ENCODE data around the gene SEMA6B. TPM values are rescaled to one million over a fixed set of nuclear protein-coding genes. Genes with fewer than 3 reads are reported as not detected.
A peak's percentile ranks its signal among the peaks of the same experiment; 100 is the strongest.

Gene SEMA6B
- total RNA-seq, 2 donors from 2014 or later, result 28.9 to 67.8 TPM

DNA sequence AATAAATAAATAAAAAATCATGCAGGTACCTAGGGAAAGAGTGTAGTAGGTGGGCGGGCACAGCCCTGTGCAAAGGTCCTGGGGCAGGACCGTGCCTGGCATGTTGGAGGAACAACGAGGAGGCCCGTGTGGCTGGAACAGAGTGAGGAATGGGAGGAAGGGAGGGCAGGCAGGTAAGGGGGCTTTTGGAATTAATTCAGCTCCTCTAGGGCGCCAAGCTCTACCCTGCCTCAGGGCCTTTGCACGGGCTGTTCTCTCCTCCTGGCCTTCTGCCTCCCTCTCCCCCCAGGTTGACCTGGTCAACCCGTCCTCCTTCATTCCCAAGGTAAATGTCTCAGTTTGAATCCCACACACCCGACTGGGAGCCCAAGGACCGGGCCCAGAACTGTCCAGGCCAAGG lies 31.1 kb upstream of the SEMA6B start:
- no peak for DNase-seq
- Histone ChIP-seq H3K9ac (ENCODE audit: extremely low read depth, low read length, poor library complexity, severe bottlenecking) (no peak overlapping the region), H3K27me3 (ENCODE audit: control insufficient read depth, insufficient read depth, low read length, poor library complexity, severe bottlenecking) (no peaks in the 10 kb centered on the region), H3K27ac (ENCODE audit: low read depth, low read length) (no peak overlapping the region), H3K9me3 (ENCODE audit: control insufficient read depth, low read length) (no peaks in the 10 kb centered on the region), H3K4me1 (ENCODE audit: control insufficient read depth, insufficient read depth, low read length) (no peaks in the 10 kb centered on the region), H3K36me3 (ENCODE audit: control insufficient read depth, insufficient read depth, low read length) (no peaks in the 10 kb centered on the region), H3K4me3 (ENCODE audit: low read length) (no peak overlapping the region)
- H3K27ac Mint-ChIP-seq, result no peak overlapping the region
- 85 to 87% methylated on average over 5 to 9 of the region's 9 CpGs for WGBS, 2 experiments (ENCODE audit: insufficient coverage in 1 of 2, insufficient read length in 1 of 2)
- H3K36me3 Mint-ChIP-seq (ENCODE audit: low read depth), result no peaks in the 10 kb centered on the region
- TF ChIP-seq, protein P1, sequence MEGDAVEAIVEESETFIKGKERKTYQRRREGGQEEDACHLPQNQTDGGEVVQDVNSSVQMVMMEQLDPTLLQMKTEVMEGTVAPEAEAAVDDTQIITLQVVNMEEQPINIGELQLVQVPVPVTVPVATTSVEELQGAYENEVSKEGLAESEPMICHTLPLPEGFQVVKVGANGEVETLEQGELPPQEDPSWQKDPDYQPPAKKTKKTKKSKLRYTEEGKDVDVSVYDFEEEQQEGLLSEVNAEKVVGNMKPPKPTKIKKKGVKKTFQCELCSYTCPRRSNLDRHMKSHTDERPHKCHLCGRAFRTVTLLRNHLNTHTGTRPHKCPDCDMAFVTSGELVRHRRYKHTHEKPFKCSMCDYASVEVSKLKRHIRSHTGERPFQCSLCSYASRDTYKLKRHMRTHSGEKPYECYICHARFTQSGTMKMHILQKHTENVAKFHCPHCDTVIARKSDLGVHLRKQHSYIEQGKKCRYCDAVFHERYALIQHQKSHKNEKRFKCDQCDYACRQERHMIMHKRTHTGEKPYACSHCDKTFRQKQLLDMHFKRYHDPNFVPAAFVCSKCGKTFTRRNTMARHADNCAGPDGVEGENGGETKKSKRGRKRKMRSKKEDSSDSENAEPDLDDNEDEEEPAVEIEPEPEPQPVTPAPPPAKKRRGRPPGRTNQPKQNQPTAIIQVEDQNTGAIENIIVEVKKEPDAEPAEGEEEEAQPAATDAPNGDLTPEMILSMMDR (conservative IDR thresholded peaks at IDR 0.05), result no peak
- no peaks in the 10 kb centered on the region for H3K4me1 Mint-ChIP-seq
- no peaks in the 10 kb centered on the region for H3K9me3 Mint-ChIP-seq
- no peak overlapping the region for H3K4me3 Mint-ChIP-seq
- H3K27me3 Mint-ChIP-seq (ENCODE audit: insufficient read depth), result peaks cover 19% of the 10 kb centered on the region

DNA sequence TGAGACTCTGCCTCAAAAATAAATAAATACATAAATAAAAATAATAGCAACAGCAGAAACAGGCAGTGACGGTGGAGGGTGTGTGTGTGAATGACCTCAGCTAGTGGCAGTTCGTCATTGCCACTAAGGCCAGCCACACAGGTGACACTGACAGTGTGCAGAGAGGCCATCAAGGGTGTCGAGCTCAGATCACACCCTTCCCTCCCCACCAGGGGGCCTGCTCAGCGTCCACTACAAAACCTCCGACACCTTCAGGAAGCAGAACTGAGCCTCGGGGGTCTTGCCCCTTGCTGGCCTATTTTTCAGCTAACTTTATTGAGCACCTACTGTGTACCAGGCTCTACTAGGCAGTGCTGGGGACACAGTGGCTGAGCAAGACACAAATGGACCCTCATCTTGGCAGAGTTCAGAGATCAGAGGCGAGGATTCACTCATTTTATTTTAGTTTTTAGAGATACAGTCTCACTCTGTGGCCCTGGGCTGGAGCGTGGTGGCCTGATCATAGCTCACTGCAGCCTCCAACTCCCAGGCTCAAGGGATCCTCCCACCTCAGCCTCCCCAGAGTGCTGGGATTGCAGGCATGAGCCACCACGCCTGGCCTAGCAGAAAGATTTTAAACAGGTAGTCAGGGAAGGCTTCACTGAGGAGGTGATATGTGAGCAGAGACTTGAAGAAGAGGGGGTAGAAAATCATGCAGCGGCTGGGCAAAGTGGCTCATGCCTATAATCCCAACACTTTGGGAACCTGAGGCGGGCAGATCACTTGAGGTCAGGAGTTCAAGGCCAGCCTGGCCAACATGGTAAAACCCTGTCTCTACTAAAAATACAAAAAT lies 30.3 kb upstream of the SEMA6B start:
- Histone ChIP-seq H3K9ac (ENCODE audit: extremely low read depth, low read length, poor library complexity, severe bottlenecking) (no peak overlapping the region), H3K36me3 (ENCODE audit: control insufficient read depth, insufficient read depth, low read length) (no peaks in the 10 kb centered on the region), H3K4me1 (ENCODE audit: control insufficient read depth, insufficient read depth, low read length) (no peaks in the 10 kb centered on the region), H3K27me3 (ENCODE audit: control insufficient read depth, insufficient read depth, low read length, poor library complexity, severe bottlenecking) (peaks cover 5% of the 10 kb centered on the region), H3K4me3 (ENCODE audit: low read length) (no peak overlapping the region), H3K27ac (ENCODE audit: low read depth, low read length) (no peak overlapping the region), H3K9me3 (ENCODE audit: control insufficient read depth, low read length) (no peaks in the 10 kb centered on the region)
- TF ChIP-seq, protein P1 (conservative IDR thresholded peaks at IDR 0.05), result peak; percentile 61
- no peaks in the 10 kb centered on the region for H3K4me1 Mint-ChIP-seq
- no peaks in the 10 kb centered on the region for H3K36me3 Mint-ChIP-seq (ENCODE audit: low read depth)
- no peak overlapping the region for H3K27ac Mint-ChIP-seq
- H3K27me3 Mint-ChIP-seq (ENCODE audit: insufficient read depth), result peaks cover 24% of the 10 kb centered on the region
- no peak overlapping the region for H3K4me3 Mint-ChIP-seq
- peak; percentile 75 for DNase-seq
- no peaks in the 10 kb centered on the region for H3K9me3 Mint-ChIP-seq
- WGBS, 2 experiments (ENCODE audit: insufficient coverage in 1 of 2, insufficient read length in 1 of 2), result 77 to 81% methylated on average over 7 to 11 of the region's 11 CpGs

DNA sequence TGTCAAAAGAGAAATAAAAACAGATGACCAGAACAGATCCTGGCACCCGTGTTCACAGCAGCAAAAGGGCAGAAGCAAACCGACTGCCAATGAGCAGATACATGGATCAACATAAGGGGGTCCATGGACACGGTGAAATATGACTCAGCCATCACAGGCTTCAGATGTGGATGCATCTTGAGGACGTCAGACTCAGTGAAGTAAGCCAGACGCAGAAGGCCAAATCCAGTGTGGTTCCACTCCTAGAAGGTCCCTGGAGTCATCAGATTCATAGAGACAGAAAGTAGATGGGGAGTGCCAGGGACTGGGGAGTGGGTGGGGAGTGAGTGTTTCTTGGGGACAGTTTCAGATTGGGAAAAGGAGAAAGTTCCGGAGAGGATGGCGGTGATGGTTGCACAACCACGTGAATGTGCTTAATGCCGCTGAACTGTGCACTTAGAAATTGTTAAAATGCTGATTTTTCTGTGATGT lies 28.8 kb upstream of the SEMA6B start:
- peaks cover 21% of the 10 kb centered on the region for H3K27me3 Mint-ChIP-seq (ENCODE audit: insufficient read depth)

More for the DNA sequence above, 28.8 kb upstream of the SEMA6B start:
- Mint-ChIP-seq H3K9me3 (no peaks in the 10 kb centered on the region), H3K4me3 (no peak overlapping the region), H3K27ac (no peak overlapping the region), H3K4me1 (no peaks in the 10 kb centered on the region), H3K36me3 (ENCODE audit: low read depth) (no peaks in the 10 kb centered on the region)
- Histone ChIP-seq H3K4me1 (ENCODE audit: control insufficient read depth, insufficient read depth, low read length) (no peaks in the 10 kb centered on the region), H3K4me3 (ENCODE audit: low read length) (no peak overlapping the region), H3K9ac (ENCODE audit: extremely low read depth, low read length, poor library complexity, severe bottlenecking) (no peak overlapping the region), H3K36me3 (ENCODE audit: control insufficient read depth, insufficient read depth, low read length) (no peaks in the 10 kb centered on the region), H3K27ac (ENCODE audit: low read depth, low read length) (no peak overlapping the region), H3K9me3 (ENCODE audit: control insufficient read depth, low read length) (no peaks in the 10 kb centered on the region), H3K27me3 (ENCODE audit: control insufficient read depth, insufficient read depth, low read length, poor library complexity, severe bottlenecking) (peaks cover 5% of the 10 kb centered on the region)
- DNase-seq, result no peak
- 79 to 82% methylated on average over 9 of the region's 9 CpGs for WGBS, 2 experiments (ENCODE audit: insufficient coverage in 1 of 2, insufficient read length in 1 of 2)
- TF ChIP-seq, protein P1 (conservative IDR thresholded peaks at IDR 0.05), result no peak
